ENCODE measurements around the gene CCDC102A. TPM values are rescaled to one million over a fixed set of nuclear protein-coding genes. Genes with fewer than 3 reads are reported as not detected.
A peak's percentile ranks its signal among the peaks of the same experiment; 100 is the strongest.

Gene CCDC102A
- total and polyA plus RNA-seq, 2 of the 13 experiments (the other 11 are each of a cell fraction or from before 2014, with no cell fraction given) = 2.1 to 2.8 TPM

DNA sequence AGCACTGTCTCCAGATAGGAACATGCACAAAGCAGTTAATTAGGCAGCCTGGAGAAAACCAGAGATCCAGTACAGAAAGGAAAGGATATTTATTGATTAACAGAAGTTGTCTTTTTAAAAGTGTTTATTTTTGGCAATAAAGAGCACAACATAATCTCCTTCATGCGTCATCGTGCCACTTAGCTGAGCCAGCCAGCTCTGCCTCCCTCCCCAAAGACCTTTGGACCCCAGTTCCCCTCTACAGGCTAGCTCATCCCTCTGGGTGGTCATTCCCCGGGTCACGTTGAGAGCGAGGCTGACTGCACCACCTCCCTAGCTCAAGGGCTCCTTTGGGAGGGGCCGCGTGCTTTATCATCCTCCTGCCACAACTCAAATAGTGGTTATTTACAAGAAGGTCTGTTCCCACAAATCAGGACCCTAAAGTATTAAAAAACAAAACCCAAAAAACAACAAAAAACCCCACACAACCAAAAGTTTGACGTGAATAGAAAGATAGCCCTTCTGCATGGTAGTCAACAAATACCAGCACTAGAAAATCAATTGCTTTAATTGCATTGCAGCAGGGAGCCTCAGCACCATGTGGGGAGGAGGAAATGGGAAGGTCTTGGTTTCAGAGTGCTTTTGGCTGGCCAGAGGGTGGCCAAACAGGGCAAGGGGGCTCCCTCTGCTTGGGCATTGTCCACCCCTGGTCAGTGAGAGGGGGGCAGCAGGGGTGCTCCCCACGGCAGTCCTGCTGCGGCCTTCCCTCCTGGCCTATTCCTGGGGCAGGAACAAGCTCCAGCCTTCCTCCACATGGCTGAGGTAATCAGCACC lies 64.3 kb downstream of the CCDC102A start (continued):
- TF ChIP-seq, protein P1, sequence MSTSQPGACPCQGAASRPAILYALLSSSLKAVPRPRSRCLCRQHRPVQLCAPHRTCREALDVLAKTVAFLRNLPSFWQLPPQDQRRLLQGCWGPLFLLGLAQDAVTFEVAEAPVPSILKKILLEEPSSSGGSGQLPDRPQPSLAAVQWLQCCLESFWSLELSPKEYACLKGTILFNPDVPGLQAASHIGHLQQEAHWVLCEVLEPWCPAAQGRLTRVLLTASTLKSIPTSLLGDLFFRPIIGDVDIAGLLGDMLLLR (CRISPR knock-in tag; IDR thresholded peaks at IDR 0.05) = no peak
- TF ChIP-seq ZNF441 (CRISPR knock-in tag; IDR thresholded peaks at IDR 0.05; ENCODE audit: borderline replicate concordance) (peak; percentile 39; the same call in 1 of the 2 replicates), ZNF609 (CRISPR knock-in tag; IDR thresholded peaks at IDR 0.05; ENCODE audit: borderline replicate concordance) (peak; percentile 30; the same call in 1 of the 2 replicates), SAP130 (CRISPR knock-in tag; IDR thresholded peaks at IDR 0.05; ENCODE audit: low read depth) (peak; percentile 91), ZBTB34 (CRISPR knock-in tag; IDR thresholded peaks at IDR 0.05) (no peak), PPARG (CRISPR knock-in tag; conservative IDR thresholded peaks at IDR 0.05) (no peak), ADNP (CRISPR knock-in tag; IDR thresholded peaks at IDR 0.05) (no peak), SETDB1 (CRISPR knock-in tag; IDR thresholded peaks at IDR 0.05; ENCODE audit: borderline replicate concordance) (no peak), THAP8 (CRISPR knock-in tag; IDR thresholded peaks at IDR 0.05; ENCODE audit: borderline replicate concordance) (no peak), ZNF296 (CRISPR knock-in tag; conservative IDR thresholded peaks at IDR 0.05) (no peak), ARNTL (CRISPR knock-in tag; IDR thresholded peaks at IDR 0.05) (peak; percentile 99), ZNF766 (CRISPR knock-in tag; IDR thresholded peaks at IDR 0.05; ENCODE audit: borderline replicate concordance) (0 out of 2 replicates have a peak, but pooled peaks have one; percentile 5), ZNF180 (CRISPR knock-in tag; IDR thresholded peaks at IDR 0.05; ENCODE audit: borderline replicate concordance, low read depth) (no peak)
- TF ChIP-seq, protein P2, sequence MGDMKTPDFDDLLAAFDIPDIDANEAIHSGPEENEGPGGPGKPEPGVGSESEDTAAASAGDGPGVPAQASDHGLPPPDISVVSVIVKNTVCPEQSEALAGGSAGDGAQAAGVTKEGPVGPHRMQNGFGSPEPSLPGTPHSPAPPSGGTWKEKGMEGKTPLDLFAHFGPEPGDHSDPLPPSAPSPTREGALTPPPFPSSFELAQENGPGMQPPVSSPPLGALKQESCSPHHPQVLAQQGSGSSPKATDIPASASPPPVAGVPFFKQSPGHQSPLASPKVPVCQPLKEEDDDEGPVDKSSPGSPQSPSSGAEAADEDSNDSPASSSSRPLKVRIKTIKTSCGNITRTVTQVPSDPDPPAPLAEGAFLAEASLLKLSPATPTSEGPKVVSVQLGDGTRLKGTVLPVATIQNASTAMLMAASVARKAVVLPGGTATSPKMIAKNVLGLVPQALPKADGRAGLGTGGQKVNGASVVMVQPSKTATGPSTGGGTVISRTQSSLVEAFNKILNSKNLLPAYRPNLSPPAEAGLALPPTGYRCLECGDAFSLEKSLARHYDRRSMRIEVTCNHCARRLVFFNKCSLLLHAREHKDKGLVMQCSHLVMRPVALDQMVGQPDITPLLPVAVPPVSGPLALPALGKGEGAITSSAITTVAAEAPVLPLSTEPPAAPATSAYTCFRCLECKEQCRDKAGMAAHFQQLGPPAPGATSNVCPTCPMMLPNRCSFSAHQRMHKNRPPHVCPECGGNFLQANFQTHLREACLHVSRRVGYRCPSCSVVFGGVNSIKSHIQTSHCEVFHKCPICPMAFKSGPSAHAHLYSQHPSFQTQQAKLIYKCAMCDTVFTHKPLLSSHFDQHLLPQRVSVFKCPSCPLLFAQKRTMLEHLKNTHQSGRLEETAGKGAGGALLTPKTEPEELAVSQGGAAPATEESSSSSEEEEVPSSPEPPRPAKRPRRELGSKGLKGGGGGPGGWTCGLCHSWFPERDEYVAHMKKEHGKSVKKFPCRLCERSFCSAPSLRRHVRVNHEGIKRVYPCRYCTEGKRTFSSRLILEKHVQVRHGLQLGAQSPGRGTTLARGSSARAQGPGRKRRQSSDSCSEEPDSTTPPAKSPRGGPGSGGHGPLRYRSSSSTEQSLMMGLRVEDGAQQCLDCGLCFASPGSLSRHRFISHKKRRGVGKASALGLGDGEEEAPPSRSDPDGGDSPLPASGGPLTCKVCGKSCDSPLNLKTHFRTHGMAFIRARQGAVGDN (CRISPR knock-in tag; IDR thresholded peaks at IDR 0.05) = peak; percentile 88
- TF ChIP-seq, protein P3, sequence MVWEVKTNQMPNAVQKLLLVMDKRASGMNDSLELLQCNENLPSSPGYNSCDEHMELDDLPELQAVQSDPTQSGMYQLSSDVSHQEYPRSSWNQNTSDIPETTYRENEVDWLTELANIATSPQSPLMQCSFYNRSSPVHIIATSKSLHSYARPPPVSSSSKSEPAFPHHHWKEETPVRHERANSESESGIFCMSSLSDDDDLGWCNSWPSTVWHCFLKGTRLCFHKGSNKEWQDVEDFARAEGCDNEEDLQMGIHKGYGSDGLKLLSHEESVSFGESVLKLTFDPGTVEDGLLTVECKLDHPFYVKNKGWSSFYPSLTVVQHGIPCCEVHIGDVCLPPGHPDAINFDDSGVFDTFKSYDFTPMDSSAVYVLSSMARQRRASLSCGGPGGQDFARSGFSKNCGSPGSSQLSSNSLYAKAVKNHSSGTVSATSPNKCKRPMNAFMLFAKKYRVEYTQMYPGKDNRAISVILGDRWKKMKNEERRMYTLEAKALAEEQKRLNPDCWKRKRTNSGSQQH (CRISPR knock-in tag; IDR thresholded peaks at IDR 0.05; ENCODE audit: low read depth) = no peak

Data from HepG2 (cell line).